ENCODE data around the gene ELMOD2.

The ELMOD2 gene

DNA sequence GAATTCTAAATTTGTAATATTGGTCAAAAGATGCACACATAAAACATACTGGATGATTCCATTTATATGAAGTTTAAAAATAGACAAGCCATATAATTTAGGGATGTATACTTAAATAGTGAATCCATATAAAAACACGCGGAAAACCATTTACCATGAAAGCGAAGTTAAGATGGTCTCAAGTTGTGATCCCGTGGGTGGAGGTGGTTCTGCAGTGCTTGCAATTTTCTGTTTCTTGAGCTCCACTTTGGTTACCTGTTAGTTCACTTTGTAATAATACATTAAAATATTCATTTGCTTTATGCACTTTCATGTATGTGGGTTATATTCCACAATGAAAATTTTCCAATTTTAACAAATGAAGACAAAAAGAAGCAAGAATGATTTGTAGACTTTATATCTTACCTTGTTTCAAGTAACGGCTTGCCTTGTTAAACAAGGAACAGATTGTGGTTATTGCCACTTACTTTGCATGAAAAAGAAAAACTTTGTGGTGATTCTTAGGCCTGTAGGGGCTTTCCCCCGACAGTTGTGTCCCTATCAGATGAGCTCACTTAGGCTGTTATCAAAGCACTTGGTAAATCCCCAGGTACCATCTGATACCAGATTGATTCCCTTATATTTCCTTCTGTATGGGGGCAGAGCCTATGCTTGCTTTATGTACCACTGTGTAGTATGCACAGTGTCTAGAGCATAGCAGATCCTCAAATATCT, 32.6 kb downstream of the ELMOD2 start:
- Mint-ChIP-seq H3K27ac (peak overlapping the region; percentile 19 to 44), H3K36me3 (ENCODE audit: insufficient read depth) (no peaks in the 10 kb centered on the region), H3K27me3 (no peaks in the 10 kb centered on the region), H3K4me3 (no peak overlapping the region), H3K9me3 (no peaks in the 10 kb centered on the region), H3K4me1 (ENCODE audit: low read depth in 2 of 2) (peaks cover 0 to 7% of the 10 kb centered on the region in 2 donors)
- DNase-seq: no peak
- peak; percentile 83 for ATAC-seq (replicated peaks)

DNA sequence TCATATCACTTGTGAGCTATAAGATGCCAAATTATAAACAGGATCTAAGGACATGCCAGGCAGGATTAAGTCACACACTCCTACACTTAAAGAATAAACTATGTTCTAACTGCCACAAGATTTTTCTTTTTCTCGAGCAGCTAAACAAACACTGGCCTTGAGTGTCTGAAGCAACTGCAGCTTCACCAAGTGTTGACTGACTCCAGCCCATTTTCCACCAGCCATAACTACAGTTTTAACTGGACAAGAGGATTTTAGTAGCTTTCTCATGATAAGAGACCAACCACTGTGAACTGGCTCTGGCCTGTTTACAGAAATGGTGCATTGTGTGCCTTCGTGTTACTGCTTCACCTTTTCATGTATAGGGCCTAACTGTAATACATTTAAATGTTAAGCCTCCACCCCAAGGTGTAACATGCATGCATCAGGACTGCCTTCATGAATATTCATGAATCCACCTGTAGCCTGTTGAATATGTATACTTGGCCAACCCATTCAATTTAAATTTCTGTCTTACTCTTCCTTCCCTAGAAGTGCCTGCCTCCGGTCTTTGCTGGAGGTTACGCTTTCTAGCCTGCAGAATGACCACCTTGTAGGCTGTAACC, 34.0 kb downstream of the ELMOD2 start:
- ATAC-seq (replicated peaks): no peak
- no peaks in the 10 kb centered on the region for H3K27me3 Mint-ChIP-seq
- H3K36me3 Mint-ChIP-seq (ENCODE audit: insufficient read depth): no peaks in the 10 kb centered on the region
- peak overlapping the region in 1 of 2 donors; percentile 44 for H3K27ac Mint-ChIP-seq
- no peak overlapping the region for H3K4me3 Mint-ChIP-seq
- DNase-seq: no peak
- H3K9me3 Mint-ChIP-seq: no peaks in the 10 kb centered on the region
- H3K4me1 Mint-ChIP-seq (ENCODE audit: low read depth in 2 of 2): peaks cover 0 to 7% of the 10 kb centered on the region in 2 donors

DNA sequence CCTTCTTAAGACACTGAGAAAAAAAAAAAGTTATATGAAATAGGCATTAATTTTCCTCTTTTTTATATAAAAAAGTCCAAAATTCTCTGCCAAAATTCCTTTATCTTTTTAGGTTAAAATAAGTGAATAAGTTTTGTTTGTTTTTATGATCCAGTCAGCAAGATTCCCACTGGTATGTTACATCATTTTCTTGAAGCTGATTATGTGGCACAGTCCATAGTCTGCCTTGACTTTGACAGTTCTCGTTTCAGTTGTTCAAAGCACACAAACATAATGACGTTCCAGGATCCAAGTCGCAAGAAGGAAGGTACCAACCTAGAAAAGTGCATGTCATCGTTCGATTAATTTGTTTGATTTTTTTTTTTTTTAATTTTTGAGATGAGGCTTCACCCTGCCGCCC, 35.7 kb downstream of the ELMOD2 start:
- no peak for ATAC-seq (replicated peaks)
- no peak overlapping the region for H3K4me3 Mint-ChIP-seq
- no peaks in the 10 kb centered on the region for H3K9me3 Mint-ChIP-seq
- H3K4me1 Mint-ChIP-seq (ENCODE audit: low read depth in 2 of 2): peaks cover 0 to 7% of the 10 kb centered on the region in 2 donors
- DNase-seq: no peak
- no peaks in the 10 kb centered on the region for H3K27me3 Mint-ChIP-seq
- no peak overlapping the region for H3K27ac Mint-ChIP-seq
- no peaks in the 10 kb centered on the region for H3K36me3 Mint-ChIP-seq (ENCODE audit: insufficient read depth)

DNA sequence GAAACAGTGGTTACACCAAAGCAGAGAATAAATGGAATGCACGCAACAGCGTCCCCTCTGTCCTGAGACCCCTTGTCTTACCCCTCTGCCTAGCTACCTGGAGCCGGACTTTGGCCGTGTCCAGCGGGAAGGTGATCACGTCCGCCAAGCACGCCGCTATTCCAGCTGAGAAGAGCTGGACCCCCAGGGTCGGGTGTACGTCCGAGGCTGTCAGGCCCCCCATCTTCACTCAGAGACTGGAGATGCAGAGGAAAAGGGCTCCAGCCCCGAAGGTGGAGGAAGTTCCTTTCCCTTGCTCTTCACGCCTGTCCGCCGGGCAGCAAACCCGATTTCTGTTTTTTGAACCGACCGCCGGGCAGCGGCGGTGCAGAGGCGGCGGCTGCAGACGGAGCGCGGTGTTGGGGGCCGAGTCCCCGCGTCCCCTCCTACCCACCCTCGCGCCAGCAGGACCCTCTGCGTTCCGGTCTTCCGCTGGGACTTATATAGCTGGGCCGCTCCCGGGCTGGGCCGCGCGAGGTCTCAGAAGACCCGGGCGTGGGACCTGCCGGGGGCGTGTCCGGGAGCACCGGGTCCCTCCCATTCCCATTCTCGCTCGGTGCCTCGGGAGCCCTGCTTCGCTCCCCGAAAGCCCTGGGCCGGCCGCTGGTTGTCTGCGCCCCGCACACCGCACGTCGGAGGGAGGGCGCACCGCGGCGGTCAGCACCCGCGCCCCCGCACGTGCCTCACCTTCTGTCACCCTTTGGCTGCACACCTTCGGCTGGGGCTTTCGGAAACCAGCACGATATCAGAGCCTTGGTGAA, 44.7 kb downstream of the ELMOD2 start, which contains the start of gene UCP1:
UCP1 (minus strand) TSS at position 455 of the 800 bp plus-strand sequence; CDS start at position 223, 232 bp downstream.
- Mint-ChIP-seq H3K27me3 (peaks cover 39 to 52% of the 10 kb centered on the region in 2 donors), H3K9me3 (no peaks in the 10 kb centered on the region), H3K27ac (no peak within 1 kb of the TSS), H3K4me3 (peak within 1 kb of the TSS; percentile 30 to 62), H3K4me1 (ENCODE audit: low read depth in 2 of 2) (peaks cover 4 to 6% of the 10 kb centered on the region in 2 donors), H3K36me3 (ENCODE audit: insufficient read depth) (peaks cover 3% of the 10 kb centered on the region)
- ATAC-seq (replicated peaks) (no peak), DNase-seq (no peak)

DNA sequence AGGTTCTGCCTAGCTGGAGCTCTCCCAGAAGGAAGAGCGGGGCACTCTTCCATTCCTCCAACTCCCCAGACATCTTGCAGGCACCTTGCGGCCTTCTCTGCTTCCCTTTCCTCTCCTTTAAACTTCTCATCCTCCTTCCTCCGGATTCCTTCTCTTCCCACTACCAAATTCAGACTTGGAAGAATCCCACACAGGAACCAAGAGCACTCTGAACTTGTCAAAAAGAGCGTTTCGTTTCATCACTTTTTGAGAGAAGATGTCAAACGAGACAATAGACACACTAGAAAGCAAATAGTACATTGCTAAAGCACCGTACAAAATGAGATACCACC, 45.3 kb downstream of the ELMOD2 start:
- H3K4me1 Mint-ChIP-seq (ENCODE audit: low read depth in 2 of 2): peaks cover 4 to 6% of the 10 kb centered on the region in 2 donors
- H3K9me3 Mint-ChIP-seq: no peaks in the 10 kb centered on the region
- peaks cover 3% of the 10 kb centered on the region for H3K36me3 Mint-ChIP-seq (ENCODE audit: insufficient read depth)
- H3K27me3 Mint-ChIP-seq: peaks cover 39 to 54% of the 10 kb centered on the region in 2 donors
- DNase-seq (no peak), ATAC-seq (replicated peaks) (no peak)
- no peak overlapping the region for H3K27ac Mint-ChIP-seq
- H3K4me3 Mint-ChIP-seq: peak overlapping the region; percentile 30 to 62

DNA sequence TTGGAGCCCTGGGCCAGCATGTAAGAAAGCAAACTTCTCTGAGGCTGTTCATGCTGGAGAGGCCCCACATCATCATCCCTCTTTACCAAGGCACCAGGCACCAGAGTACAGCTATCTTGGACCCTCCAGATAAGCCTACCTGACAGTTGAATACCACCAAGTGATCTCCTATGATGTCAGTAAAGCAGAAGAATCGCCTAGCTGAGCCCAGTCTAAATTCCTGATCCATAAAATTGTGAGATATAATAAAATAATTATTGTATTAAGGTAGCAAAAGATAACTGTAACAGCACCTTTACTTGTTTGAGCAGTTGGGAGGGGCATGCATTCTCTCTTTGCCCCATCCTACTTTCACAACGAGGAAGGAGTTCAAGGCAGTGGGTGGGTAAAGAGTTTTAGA, 47.7 kb downstream of the ELMOD2 start:
- Mint-ChIP-seq H3K9me3 (no peaks in the 10 kb centered on the region), H3K27me3 (peaks cover 49 to 66% of the 10 kb centered on the region in 2 donors), H3K36me3 (ENCODE audit: insufficient read depth) (peaks cover 3% of the 10 kb centered on the region), H3K4me3 (no peak overlapping the region), H3K4me1 (ENCODE audit: low read depth in 2 of 2) (peaks cover 4 to 6% of the 10 kb centered on the region in 2 donors), H3K27ac (no peak overlapping the region)
- DNase-seq: no peak
- ATAC-seq (replicated peaks): no peak

DNA sequence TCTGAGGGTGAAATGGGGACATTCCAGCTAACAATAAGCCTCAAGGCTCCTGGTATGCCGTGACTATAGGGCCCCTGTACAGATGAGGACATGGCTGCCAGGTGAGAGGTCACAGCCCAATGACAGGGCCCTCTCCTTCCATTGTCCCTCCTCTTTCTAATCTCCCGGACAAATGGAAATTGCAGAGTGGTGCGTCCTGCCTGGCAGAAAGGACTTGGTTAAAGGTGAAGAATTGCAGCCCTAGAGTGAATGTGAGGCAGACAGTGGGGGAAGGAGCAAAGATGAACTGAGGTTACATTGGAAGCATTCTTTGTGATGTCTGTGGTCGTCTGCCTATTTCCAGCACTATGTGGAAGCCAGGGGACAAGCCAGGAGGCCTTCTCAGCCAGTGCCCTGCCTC, 51.5 kb downstream of the ELMOD2 start:
- Mint-ChIP-seq H3K27ac (no peak overlapping the region), H3K27me3 (peaks cover 59 to 67% of the 10 kb centered on the region in 2 donors), H3K4me1 (ENCODE audit: low read depth in 2 of 2) (peaks cover 0 to 7% of the 10 kb centered on the region in 2 donors), H3K4me3 (no peak overlapping the region), H3K9me3 (no peaks in the 10 kb centered on the region), H3K36me3 (ENCODE audit: insufficient read depth) (peaks cover 3% of the 10 kb centered on the region)
- ATAC-seq (replicated peaks) (no peak), DNase-seq (no peak)

DNA sequence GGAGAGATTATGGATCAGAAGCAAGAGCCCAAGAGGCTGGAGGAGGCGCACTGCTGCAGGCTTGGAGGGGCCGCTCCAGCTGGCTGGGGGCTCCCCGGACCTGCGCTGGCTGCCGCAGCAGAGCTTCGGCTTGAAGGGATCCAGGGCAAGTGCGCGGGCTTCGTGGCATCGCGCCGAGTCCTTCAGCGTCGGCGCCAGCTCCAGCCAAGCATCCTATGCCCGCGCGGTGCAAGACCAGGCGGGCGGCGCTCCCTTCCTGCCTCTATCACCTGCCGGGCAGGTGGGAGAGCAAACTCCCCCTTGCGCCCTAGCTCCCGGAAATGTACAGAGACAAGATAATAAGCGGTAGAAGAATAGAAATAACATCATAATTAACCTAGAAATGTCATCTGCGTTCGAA, 55.3 kb downstream of the ELMOD2 start:
- H3K9me3 Mint-ChIP-seq: no peaks in the 10 kb centered on the region
- H3K36me3 Mint-ChIP-seq (ENCODE audit: insufficient read depth): no peaks in the 10 kb centered on the region
- H3K27me3 Mint-ChIP-seq: peaks cover 40 to 51% of the 10 kb centered on the region in 2 donors
- no peak overlapping the region for H3K27ac Mint-ChIP-seq
- ATAC-seq (replicated peaks) (no peak), DNase-seq (no peak)
- peaks cover 0 to 7% of the 10 kb centered on the region in 2 donors for H3K4me1 Mint-ChIP-seq (ENCODE audit: low read depth in 2 of 2)
- no peak overlapping the region for H3K4me3 Mint-ChIP-seq

DNA sequence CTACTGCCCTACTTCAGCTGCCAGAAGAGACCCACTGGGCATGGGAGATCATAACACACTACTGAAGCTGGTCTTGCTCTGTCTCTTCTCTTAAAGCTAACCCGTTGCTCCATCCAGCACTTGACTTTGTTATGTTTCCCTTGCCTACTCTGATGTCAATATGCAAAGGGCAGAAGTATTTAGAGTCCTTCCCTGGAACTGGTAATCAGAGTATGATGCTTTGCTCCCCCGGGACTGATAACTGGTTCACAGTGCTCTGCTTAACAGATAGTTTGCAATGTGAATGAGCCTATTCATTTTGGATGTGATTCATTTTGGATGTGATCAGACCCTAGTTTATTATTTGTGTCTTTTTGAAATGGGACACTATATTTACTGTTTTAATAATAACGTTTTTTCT, 57.1 kb downstream of the ELMOD2 start:
- no peaks in the 10 kb centered on the region for H3K36me3 Mint-ChIP-seq (ENCODE audit: insufficient read depth)
- peaks cover 28 to 49% of the 10 kb centered on the region in 2 donors for H3K27me3 Mint-ChIP-seq

DNA sequence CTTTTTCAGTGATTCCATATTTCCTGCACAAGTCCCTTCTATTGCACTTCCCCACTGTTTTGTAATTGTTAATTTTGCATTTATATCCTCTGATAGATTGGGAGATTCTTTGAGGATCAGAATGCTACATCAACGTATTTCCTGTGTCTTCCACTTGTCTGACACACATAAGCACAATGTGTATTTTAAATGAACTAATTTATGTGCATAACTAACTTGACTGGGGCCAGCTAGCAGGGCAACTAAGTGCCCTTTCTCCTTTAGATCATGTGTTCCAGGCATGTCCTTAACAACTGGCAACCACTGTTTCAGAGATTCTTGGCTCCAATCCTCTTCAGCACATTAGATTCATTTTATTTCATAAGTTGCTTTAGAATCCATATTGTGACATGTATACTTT, 60.5 kb downstream of the ELMOD2 start:
- Mint-ChIP-seq H3K27ac (no peak overlapping the region), H3K27me3 (peaks cover 7 to 26% of the 10 kb centered on the region in 2 donors), H3K36me3 (ENCODE audit: insufficient read depth) (no peaks in the 10 kb centered on the region), H3K4me1 (ENCODE audit: low read depth in 2 of 2) (peaks cover 0 to under 1% of the 10 kb centered on the region in 2 donors), H3K4me3 (no peak overlapping the region), H3K9me3 (no peaks in the 10 kb centered on the region)
- DNase-seq (no peak), ATAC-seq (replicated peaks) (no peak)

More for the DNA sequence above, 57.1 kb downstream of the ELMOD2 start:
- DNase-seq: no peak
- peaks cover 0 to 7% of the 10 kb centered on the region in 2 donors for H3K4me1 Mint-ChIP-seq (ENCODE audit: low read depth in 2 of 2)
- H3K9me3 Mint-ChIP-seq: no peaks in the 10 kb centered on the region
- H3K27ac Mint-ChIP-seq: no peak overlapping the region
- no peak overlapping the region for H3K4me3 Mint-ChIP-seq
- ATAC-seq (replicated peaks): no peak

DNA sequence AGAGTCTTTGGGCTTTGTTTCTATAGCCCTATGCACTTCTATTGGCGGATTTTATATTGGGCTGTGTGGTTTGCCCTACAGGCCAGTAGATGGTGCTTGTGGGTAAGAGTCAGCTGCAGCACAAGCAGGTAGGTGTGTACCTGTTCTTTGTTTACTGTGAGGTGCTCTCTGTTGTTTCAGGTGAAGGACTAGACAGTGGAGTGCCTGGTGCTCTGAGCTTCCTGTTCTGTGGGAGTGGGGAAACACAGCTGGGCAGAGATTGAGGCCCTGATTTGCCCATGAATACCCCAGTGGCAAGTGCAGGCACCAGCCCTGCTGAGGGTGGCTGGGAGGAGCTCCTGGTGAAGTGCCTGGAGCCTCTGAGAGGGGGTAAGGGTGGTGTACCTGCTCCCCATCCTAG, 71.1 kb downstream of the ELMOD2 start:
- no peak for DNase-seq
- no peak overlapping the region for H3K27ac Mint-ChIP-seq
- no peaks in the 10 kb centered on the region for H3K36me3 Mint-ChIP-seq (ENCODE audit: insufficient read depth)
- peaks cover 45 to 55% of the 10 kb centered on the region in 2 donors for H3K27me3 Mint-ChIP-seq
- H3K9me3 Mint-ChIP-seq: no peaks in the 10 kb centered on the region
- no peak for ATAC-seq (replicated peaks)
- no peaks in the 10 kb centered on the region for H3K4me1 Mint-ChIP-seq (ENCODE audit: low read depth in 2 of 2)
- no peak overlapping the region for H3K4me3 Mint-ChIP-seq

DNA sequence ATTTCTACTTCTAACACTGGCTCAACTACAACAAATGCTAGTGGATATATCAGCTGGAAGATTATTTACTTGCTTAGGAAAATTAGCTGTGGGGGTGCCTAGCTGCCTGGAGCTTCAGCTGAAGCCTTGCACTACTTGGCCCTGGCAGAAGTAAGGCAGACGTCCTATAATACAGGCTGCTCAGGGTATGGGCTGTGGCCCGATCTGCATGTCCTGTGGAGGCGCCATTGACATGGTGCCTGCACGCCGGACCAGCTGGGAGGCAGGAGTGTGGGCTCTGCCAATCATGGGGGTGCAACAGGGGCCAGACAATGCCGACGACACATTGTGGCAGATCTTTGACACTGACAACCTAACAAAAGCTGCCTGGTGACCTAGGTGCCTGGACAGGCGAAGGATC, 76.4 kb downstream of the ELMOD2 start:
- Mint-ChIP-seq H3K9me3 (no peaks in the 10 kb centered on the region), H3K4me1 (ENCODE audit: low read depth in 2 of 2) (no peaks in the 10 kb centered on the region), H3K4me3 (no peak overlapping the region), H3K27ac (no peak overlapping the region), H3K27me3 (peaks cover 30 to 62% of the 10 kb centered on the region in 2 donors), H3K36me3 (ENCODE audit: insufficient read depth) (no peaks in the 10 kb centered on the region)
- DNase-seq (no peak), ATAC-seq (replicated peaks) (no peak)

DNA sequence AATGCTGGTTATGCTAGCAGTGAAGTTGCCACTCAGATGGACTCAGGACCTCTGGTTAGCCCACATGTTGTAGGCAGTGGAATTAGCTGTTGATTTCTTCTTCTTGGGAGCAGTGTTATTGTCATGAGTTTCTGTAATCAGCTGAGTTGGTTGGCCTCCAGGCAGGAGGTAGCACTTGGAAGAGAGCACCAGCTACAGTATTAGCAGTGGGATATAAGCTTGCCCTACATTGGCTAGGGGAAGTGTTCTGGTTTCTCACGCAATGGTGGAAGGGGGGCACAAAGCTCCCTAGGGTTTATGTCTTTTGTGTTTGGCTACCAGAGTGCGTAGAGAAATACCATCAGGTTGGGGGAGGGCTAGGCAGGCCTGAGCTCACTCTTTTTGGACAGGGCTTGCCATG, 78.7 kb downstream of the ELMOD2 start:
- Mint-ChIP-seq H3K27me3 (peaks cover 46 to 81% of the 10 kb centered on the region in 2 donors), H3K36me3 (ENCODE audit: insufficient read depth) (no peaks in the 10 kb centered on the region), H3K4me1 (ENCODE audit: low read depth in 2 of 2) (no peaks in the 10 kb centered on the region), H3K27ac (no peak overlapping the region), H3K4me3 (no peak overlapping the region), H3K9me3 (no peaks in the 10 kb centered on the region)
- ATAC-seq (replicated peaks) (no peak), DNase-seq (no peak)

All from effector memory CD8-positive, alpha-beta T cell (primary cell).